DMS114 treated with DMSO at 0.1 percent for 48 hours (cell line): ENCODE measurements around the gene ADAM8.

ENCODE experiments used
- DNase-seq: peaks from one replicate; lab custom pipeline; 2025; ENCODE audit not compliant: unreplicated experiment; lab: John Stamatoyannopoulos, UW

ADAM8 gene

GRCh38 chr10:133282846-133283390, 6.2 kb upstream of the ADAM8 start:
- DNase-seq = no peak

GRCh38 chr10:133281628-133282372, 5.1 kb upstream of the ADAM8 start:
- no peak for DNase-seq

DNA sequence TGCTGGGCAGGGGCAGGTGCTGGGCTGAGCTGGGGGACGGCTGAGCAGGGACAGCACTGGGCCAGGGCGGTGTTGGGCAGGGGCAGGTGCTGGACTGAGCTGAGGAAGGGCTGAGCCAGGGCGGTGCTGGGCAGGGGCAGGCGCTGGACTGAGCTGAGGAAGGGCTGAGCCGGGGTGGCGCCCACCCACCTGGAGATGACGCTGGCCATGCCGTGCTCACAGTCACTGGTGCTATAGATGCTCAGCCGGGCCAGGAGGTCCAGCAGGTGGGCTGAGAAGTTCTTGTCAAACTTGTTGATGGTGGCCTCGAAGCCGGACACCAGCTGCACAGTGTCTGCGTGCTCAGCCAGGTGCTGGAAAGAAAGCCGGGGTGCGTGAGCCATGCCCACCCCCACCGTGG, 4.4 kb upstream of the ADAM8 start:
- DNase-seq = no peak

GRCh38 chr10:133280391-133281059, 3.9 kb upstream of the ADAM8 start:
- no peak for DNase-seq

GRCh38 chr10:133279326-133280226, 2.9 kb upstream of the ADAM8 start:
- no peak for DNase-seq

DNA sequence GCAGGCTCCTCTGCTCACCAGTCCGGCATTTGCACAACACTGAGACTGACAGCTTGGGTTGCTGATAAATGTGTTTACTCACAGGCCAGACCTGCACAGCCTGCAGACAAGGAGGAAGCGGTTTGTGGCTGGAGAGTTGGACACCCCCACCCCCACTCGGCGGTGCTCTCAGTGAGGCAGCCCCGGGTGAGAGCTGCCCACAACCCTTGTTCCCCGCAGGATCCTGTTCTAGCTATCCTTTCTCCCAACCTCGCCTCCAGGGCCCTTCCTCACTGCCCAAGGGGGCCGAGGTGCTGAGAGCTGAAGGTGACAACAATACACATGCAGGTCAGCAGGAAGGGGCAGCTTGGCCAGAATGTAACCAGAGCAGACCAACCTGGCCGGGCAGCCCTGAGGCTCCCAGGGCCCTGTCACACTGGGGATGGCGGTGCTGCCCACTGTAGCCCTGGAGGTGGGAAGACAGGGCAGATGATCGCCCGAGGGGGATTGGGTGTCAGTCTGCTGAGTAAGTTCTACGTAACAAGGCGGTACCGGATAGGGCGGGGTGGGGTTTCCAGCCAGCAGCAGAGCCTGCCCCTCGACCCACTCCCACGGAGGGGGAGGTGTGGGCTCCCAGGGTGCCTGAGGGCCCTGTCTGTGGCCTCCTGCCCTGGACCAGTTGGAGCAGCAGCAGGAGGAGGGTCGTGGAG, 2.1 kb upstream of the ADAM8 start:
- no peak for DNase-seq

DNA sequence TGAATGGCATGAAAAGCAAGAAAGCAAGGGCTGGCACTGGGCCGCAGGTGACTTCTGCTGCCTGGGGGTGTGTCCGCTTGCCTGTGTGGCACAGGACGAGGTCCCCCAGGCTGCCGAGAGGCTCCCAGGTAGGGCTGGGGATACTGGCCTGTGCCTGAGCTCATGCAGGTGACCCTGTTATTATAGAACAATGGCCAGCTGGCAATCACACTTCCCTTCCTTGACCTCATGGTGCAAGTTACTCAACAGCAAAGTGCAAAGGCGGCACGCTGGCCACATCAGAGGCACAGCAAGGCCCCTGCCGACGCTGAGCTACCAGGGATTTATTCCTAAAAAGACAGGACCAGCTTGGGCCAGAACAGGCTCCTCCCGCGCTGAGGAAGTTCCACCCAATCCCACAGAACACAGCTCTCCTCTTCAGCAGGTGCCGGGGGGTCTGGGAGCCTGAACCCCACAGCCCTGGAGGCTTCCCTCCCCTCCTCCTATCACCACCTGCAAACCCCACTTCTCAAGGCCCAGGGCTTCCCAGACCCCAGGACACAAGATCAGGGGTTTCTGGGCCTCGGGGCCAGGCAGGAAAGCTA, 1.4 kb upstream of the ADAM8 start:
- DNase-seq = no peak

DNA sequence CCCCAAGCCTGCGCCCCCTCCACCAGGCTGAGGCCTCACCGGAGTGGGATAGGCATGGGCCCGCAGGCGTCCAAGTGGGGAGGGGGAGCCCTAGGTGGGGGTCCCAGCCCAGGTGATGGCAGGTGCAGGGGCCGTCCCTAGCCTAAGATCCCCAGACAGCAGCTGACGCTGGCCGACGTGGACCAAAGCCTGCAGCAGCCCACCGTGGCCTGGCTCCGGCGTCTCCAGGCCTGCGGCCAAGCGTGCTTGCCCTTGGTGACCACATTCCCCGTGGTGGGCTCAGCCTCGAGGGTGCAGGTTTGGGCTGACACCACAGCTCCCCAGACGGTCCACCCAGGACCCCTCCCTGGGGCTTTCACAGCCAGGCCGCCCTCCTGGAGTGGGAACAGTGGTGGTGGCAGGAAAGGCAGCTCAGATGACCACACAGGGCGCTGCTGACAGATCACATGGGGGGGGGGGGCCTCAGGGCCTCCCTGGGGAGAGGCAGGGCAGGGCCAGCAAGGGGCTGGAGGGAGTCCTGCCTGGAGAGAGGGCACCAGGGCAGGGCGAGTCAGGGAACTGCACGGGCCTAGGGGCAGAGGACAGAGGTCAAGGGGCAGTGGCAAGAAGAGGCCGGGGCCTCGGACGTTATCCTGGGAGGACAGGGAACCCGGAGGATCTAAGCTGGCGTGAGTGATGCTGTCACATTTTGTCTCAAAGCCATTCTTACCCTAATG, 767 bp upstream of the ADAM8 start:
- DNase-seq = no peak

- no peak for DNase-seq
These were observed 601 bp downstream of the ADAM8 start for GRCh38 chr10:133276100-133276434.

- no peak for DNase-seq
These were observed 980 bp downstream of the ADAM8 start for GRCh38 chr10:133275684-133276092.

GRCh38 chr10:133274751-133275683, 1.7 kb downstream of the ADAM8 start:
- DNase-seq = no peak

DNA sequence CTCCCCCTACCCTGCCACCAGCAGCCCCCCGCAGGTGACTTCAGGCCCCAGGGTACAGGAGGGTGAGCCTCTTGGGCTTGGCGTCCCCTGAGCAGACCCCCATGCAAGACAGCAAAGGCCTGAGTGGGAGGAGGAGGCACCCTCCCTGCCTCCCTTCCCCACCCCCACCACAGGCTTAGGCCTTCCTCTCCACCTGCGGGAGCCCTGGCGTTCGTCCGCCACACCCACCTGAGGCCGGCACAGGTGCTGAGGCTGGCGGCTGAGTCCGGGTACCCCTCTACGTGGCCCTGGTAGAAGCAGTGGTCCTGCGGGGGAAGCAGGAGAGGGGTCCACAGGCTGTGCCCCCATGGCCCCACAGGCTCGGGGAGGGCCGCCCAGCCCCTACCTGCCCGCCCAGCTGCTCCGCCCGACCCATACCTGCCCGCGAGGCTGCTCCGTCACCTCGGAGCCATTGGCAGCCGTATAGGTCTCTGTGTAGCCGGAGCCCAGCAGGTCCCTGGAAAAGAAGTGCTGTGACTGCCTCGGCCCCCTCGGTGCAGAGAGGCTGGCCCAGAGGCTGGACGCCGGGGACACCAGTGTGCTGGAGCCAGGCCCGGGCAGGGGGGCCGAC, 3.0 kb downstream of the ADAM8 start:
- DNase-seq = no peak

- DNase-seq = no peak
These were observed 3.7 kb downstream of the ADAM8 start for GRCh38 chr10:133272964-133273420.

- DNase-seq = no peak
These were observed 4.2 kb downstream of the ADAM8 start for GRCh38 chr10:133272301-133272963.

- no peak for DNase-seq
These were observed 5.0 kb downstream of the ADAM8 start for GRCh38 chr10:133271521-133272300.

GRCh38 chr10:133270773-133271297, 5.8 kb downstream of the ADAM8 start:
- DNase-seq = no peak

DNA sequence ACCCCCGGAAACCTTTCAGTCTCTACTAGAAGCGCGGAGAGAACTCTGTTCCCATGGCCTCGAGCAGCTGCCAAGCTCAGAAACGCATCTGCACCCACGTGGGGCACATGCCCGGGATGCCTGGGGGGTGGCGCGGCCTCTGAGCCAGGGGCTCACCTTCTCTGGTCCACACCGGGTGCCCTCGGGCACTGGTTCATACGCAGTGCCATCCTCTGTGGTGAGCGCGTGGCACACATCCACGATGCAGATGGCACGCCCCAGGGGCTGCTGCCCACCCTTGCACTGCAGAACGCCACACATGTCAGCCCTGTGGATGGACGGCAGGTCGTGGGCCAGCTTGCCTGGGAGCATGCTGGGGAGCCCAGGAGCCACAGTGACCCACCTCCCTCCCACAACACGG, 6.5 kb downstream of the ADAM8 start:
- no peak for DNase-seq
